Measurements from ENCODE around the gene CDKN2C.

- TF ChIP-seq NR2C2 (CRISPR knock-in tag; IDR thresholded peaks at IDR 0.05) (no peak), RELA (CRISPR knock-in tag; IDR thresholded peaks at IDR 0.05; ENCODE audit: borderline replicate concordance) (no peak), CTCF (IDR thresholded peaks at IDR 0.05) (no peak), NFE2L1 (CRISPR knock-in tag; IDR thresholded peaks at IDR 0.05) (no peak), NR3C1 (CRISPR knock-in tag; conservative IDR thresholded peaks at IDR 0.05; ENCODE audit: low read depth) (no peak), TCF7 (CRISPR knock-in tag; IDR thresholded peaks at IDR 0.05; ENCODE audit: low read depth) (no peak), E2F1 (CRISPR knock-in tag; IDR thresholded peaks at IDR 0.05) (no peak), KAT7 (CRISPR knock-in tag; IDR thresholded peaks at IDR 0.05; ENCODE audit: borderline replicate concordance) (no peak), JUN (CRISPR knock-in tag; IDR thresholded peaks at IDR 0.05) (no peak), AR (CRISPR knock-in tag; IDR thresholded peaks at IDR 0.05) (no peak), USF1 (CRISPR knock-in tag; IDR thresholded peaks at IDR 0.05) (no peak)
- TF ChIP-seq, protein P1, sequence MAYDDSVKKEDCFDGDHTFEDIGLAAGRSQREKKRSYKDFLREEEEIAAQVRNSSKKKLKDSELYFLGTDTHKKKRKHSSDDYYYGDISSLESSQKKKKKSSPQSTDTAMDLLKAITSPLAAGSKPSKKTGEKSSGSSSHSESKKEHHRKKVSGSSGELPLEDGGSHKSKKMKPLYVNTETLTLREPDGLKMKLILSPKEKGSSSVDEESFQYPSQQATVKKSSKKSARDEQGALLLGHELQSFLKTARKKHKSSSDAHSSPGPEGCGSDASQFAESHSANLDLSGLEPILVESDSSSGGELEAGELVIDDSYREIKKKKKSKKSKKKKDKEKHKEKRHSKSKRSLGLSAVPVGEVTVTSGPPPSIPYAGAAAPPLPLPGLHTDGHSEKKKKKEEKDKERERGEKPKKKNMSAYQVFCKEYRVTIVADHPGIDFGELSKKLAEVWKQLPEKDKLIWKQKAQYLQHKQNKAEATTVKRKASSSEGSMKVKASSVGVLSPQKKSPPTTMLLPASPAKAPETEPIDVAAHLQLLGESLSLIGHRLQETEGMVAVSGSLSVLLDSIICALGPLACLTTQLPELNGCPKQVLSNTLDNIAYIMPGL (CRISPR knock-in tag; IDR thresholded peaks at IDR 0.05): no peak
- TF ChIP-seq, protein P2, sequence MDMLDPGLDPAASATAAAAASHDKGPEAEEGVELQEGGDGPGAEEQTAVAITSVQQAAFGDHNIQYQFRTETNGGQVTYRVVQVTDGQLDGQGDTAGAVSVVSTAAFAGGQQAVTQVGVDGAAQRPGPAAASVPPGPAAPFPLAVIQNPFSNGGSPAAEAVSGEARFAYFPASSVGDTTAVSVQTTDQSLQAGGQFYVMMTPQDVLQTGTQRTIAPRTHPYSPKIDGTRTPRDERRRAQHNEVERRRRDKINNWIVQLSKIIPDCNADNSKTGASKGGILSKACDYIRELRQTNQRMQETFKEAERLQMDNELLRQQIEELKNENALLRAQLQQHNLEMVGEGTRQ (CRISPR knock-in tag; IDR thresholded peaks at IDR 0.05): no peak
Measured at GRCh38 chr1:50981741-50982140, 11.7 kb downstream of the CDKN2C start.
